RWPE2 (cell line): ENCODE results near the gene SLC9B1.
"Not testable (repeated sequence)": the region's sequence is repeated elsewhere in the genome, so short reads cannot be mapped to it uniquely, and the experiment has no call there.

Experiments used
- ATAC-seq: fragments of 200-7000 bp; cut with Tn5 transposase; 3 replicates; pipeline ENCODE4 v1.9.1; 2021; ENCODE audit warnings: low read depth
- DNase-seq: peaks from one replicate; pipeline ENCODE4 v3.0.0-alpha.2; 2020; ENCODE audit warnings: low spot score
- H3K27ac ChIP-seq: fragments of 450-650 bp; 2 replicates; pipeline ENCODE4 v1.5.1; 2017; ENCODE audit warnings: mild to moderate bottlenecking; ENCODE audit not compliant: poor library complexity, severe bottlenecking
- H3K27me3 ChIP-seq: fragments of 250-450 bp; sonication (Bioruptor Pico); 2 replicates; pipeline ENCODE4 v1.5.1; 2021; ENCODE audit warnings: mild to moderate bottlenecking, moderate library complexity; ENCODE audit not compliant: insufficient read depth, poor library complexity, severe bottlenecking
- H3K36me3 ChIP-seq: fragments of 250-450 bp; sonication (Bioruptor Pico); 2 replicates; pipeline ENCODE4 v1.5.1; 2020; ENCODE audit warnings: low read depth, mild to moderate bottlenecking, moderate library complexity
- H3K4me1 ChIP-seq: fragments of 250-450 bp; sonication (Bioruptor Pico); 2 replicates; pipeline ENCODE4 v1.5.1; 2021; ENCODE audit warnings: mild to moderate bottlenecking, moderate library complexity; ENCODE audit not compliant: insufficient read depth, poor library complexity, severe bottlenecking
- H3K4me3 ChIP-seq: fragments of 250-450 bp; sonication (Bioruptor Pico); 2 replicates; pipeline ENCODE4 v1.5.1; 2021; ENCODE audit warnings: mild to moderate bottlenecking, moderate library complexity; ENCODE audit not compliant: severe bottlenecking
- H3K9me3 ChIP-seq: fragments of 250-450 bp; sonication (Bioruptor Pico); 2 replicates; pipeline ENCODE4 v1.5.1; 2021; ENCODE audit warnings: mild to moderate bottlenecking, moderate library complexity; ENCODE audit not compliant: severe bottlenecking
- CTCF ChIP-seq: fragments of 450-650 bp; IDR thresholded peaks from one replicate; pipeline ENCODE4 v1.5.1; 2017; ENCODE audit warnings: mild to moderate bottlenecking, moderate library complexity; ENCODE audit not compliant: poor library complexity, severe bottlenecking

The SLC9B1 gene

GRCh38 chr4:103002551-103002950 lies 17.0 kb downstream of the SLC9B1 start:
- H3K4me1 ChIP-seq = no peaks in the 10 kb centered on the region

GRCh38 chr4:102994803-102995202 lies 24.7 kb downstream of the SLC9B1 start:
- ATAC-seq (no peak), DNase-seq (no peak)
- TF ChIP-seq CTCF = no peak
- no peak overlapping the region for H3K4me3 ChIP-seq
- H3K9me3 ChIP-seq = no peaks in the 10 kb centered on the region
- no peaks in the 10 kb centered on the region for H3K4me1 ChIP-seq
- H3K27me3 ChIP-seq = no peaks in the 10 kb centered on the region
- H3K27ac ChIP-seq = no peak overlapping the region
- no peaks in the 10 kb centered on the region for H3K36me3 ChIP-seq

More at GRCh38 chr4:103002551-103002950, 17.0 kb downstream of the SLC9B1 start:
- Histone ChIP-seq H3K27ac (no peak overlapping the region), H3K9me3 (no peaks in the 10 kb centered on the region), H3K36me3 (no peaks in the 10 kb centered on the region), H3K27me3 (no peaks in the 10 kb centered on the region), H3K4me3 (no peak overlapping the region)
- no peak for TF ChIP-seq CTCF
- 0 out of 3 replicates have a peak, but pooled peaks have one; percentile 42 for ATAC-seq
- DNase-seq = no peak

- not testable (repeated sequence) for DNase-seq, H3K9me3 ChIP-seq, H3K36me3 ChIP-seq, H3K27me3 ChIP-seq, H3K4me3 ChIP-seq, H3K4me1 ChIP-seq, H3K27ac ChIP-seq, ATAC-seq
Measured at GRCh38 chr4:102993985-102994384, 25.5 kb downstream of the SLC9B1 start.

GRCh38 chr4:102988429-102989020 lies 31.0 kb downstream of the SLC9B1 start:
- ATAC-seq (no peak), DNase-seq (no peak)
- Histone ChIP-seq H3K36me3 (no peaks in the 10 kb centered on the region), H3K4me1 (no peaks in the 10 kb centered on the region), H3K4me3 (no peak overlapping the region), H3K9me3 (no peaks in the 10 kb centered on the region), H3K27ac (no peak overlapping the region), H3K27me3 (no peaks in the 10 kb centered on the region)
- no peak for TF ChIP-seq CTCF

GRCh38 chr4:102981005-102981404 lies 38.5 kb downstream of the SLC9B1 start:
- no peaks in the 10 kb centered on the region for H3K27me3 ChIP-seq
- no peak for TF ChIP-seq CTCF
- no peaks in the 10 kb centered on the region for H3K36me3 ChIP-seq
- H3K4me3 ChIP-seq = no peak overlapping the region
- DNase-seq (no peak), ATAC-seq (no peak)
- H3K9me3 ChIP-seq = no peaks in the 10 kb centered on the region
- H3K4me1 ChIP-seq = no peaks in the 10 kb centered on the region
- H3K27ac ChIP-seq = no peak overlapping the region

GRCh38 chr4:102961813-102962212 lies 57.7 kb downstream of the SLC9B1 start:
- not testable (repeated sequence) for ATAC-seq, H3K9me3 ChIP-seq, H3K27ac ChIP-seq, H3K36me3 ChIP-seq, DNase-seq, H3K4me1 ChIP-seq, H3K27me3 ChIP-seq, H3K4me3 ChIP-seq
